Smooth muscle cell of the pulmonary artery (primary cell): ENCODE data around the gene IL22RA1. TPM values are rescaled to one million over a fixed set of nuclear protein-coding genes. Genes with fewer than 3 reads are reported as not detected.

Source experiments
- total RNA-seq: library from RNA; depleted of rRNA; stranded (reverse); fragments of >200 nt; gene quantifications from 2 replicates; pipeline ENCODE4 v1.2.3, GENCODE V29; 2014

Gene IL22RA1
- total RNA-seq: 0.07 TPM in 1 of 2 replicates, not detected in the other

GRCh38 chr1:24142546-24143534 is at the start of gene IL22RA1:
TSS of gene IL22RA1 (minus strand) at chr1:24143140. CDS start at chr1:24143082, 58 bp downstream.

GRCh38 chr1:24186993-24187790 is 44.3 kb upstream of the IL22RA1 start, which contains the start of gene IFNLR1:
TSS of gene IFNLR1 (minus strand) at chr1:24187289. CDS start at chr1:24187248, 41 bp downstream.

GRCh38 chr1:24111996-24112779 is 30.8 kb downstream of the IL22RA1 start, which contains the start of gene MYOM3:
TSS of gene MYOM3 (minus strand) at chr1:24112135. CDS start at chr1:24108636, 3,499 bp downstream.

Other genes starting within 250 kb of the IL22RA1 start
- not detected in 2 replicates for gene CNR2, start 229.8 kb downstream of the IL22RA1 start, total RNA-seq
- gene PNRC2, start 183.3 kb downstream of the IL22RA1 start, total RNA-seq: 45.9 and 74.0 TPM in 2 replicates
- 60.0 and 72.1 TPM in 2 replicates for gene SRSF10, start 162.8 kb downstream of the IL22RA1 start, total RNA-seq
- 0.13 and 0.17 TPM in 2 replicates for gene MYOM3, start 31.0 kb downstream of the IL22RA1 start, total RNA-seq
- under 0.01 TPM in 1 of 2 replicates, not detected in the other for gene IFNLR1, start 44.1 kb upstream of the IL22RA1 start, total RNA-seq
- 0.03 TPM in 1 of 2 replicates, not detected in the other for gene GRHL3, start 176.2 kb upstream of the IL22RA1 start, total RNA-seq